HEK293T (cell line): ENCODE data around the gene NOL3.

Experiments used
- ARNT ChIP-seq: fragments of 450-650 bp; IDR thresholded peaks from 2 replicates; pipeline ENCODE4 v1.6.1; 2017; ENCODE audit warnings: mild to moderate bottlenecking
- BHLHE40 ChIP-seq: fragments of 450-650 bp; IDR thresholded peaks from 2 replicates; pipeline ENCODE4 v1.6.1; 2016; ENCODE audit warnings: mild to moderate bottlenecking, moderate library complexity, borderline replicate concordance
- CTBP1 ChIP-seq: fragments of 450-650 bp; IDR thresholded peaks from 2 replicates; pipeline ENCODE4 v1.6.1; 2016; ENCODE audit warnings: borderline replicate concordance
- FOXK2 ChIP-seq: fragments of 450-650 bp; IDR thresholded peaks from 2 replicates; pipeline ENCODE4 v1.6.1; 2016; ENCODE audit warnings: mild to moderate bottlenecking
- FOXM1 ChIP-seq: fragments of 450-650 bp; IDR thresholded peaks from 2 replicates; pipeline ENCODE4 v1.6.1; 2017; ENCODE audit warnings: mild to moderate bottlenecking, borderline replicate concordance
- HDGF ChIP-seq: fragments of 450-650 bp; IDR thresholded peaks from 2 replicates; pipeline ENCODE4 v1.6.1; 2017; ENCODE audit warnings: antibody characterized with exemption, borderline replicate concordance
- L3MBTL2 ChIP-seq: fragments of 450-650 bp; conservative IDR thresholded peaks from 2 replicates; pipeline ENCODE4 v1.6.1; 2016; ENCODE audit warnings: mild to moderate bottlenecking
- NFRKB ChIP-seq: fragments of 450-650 bp; IDR thresholded peaks from 2 replicates; pipeline ENCODE4 v1.6.1; 2016; ENCODE audit warnings: mild to moderate bottlenecking, moderate library complexity
- SP1 ChIP-seq: fragments of 450-650 bp; IDR thresholded peaks from 2 replicates; pipeline ENCODE4 v1.6.1; 2017
- SUZ12 ChIP-seq: fragments of 450-650 bp; IDR thresholded peaks from 2 replicates; pipeline ENCODE4 v1.6.1; 2016; ENCODE audit warnings: mild to moderate bottlenecking
- TARDBP ChIP-seq: fragments of 450-650 bp; IDR thresholded peaks from 2 replicates; pipeline ENCODE4 v1.6.1; 2016
- TF ChIP-seq, protein P1 (sequence below): fragments of 450-650 bp; IDR thresholded peaks from 2 replicates; pipeline ENCODE4 v1.6.1; 2016

- TF ChIP-seq HDGF (no peak), SP1 (no peak), NFRKB (no peak), BHLHE40 (no peak), FOXK2 (no peak), FOXM1 (no peak), SUZ12 (no peak), ARNT (no peak), CTBP1 (no peak), L3MBTL2 (no peak), TARDBP (no peak)
- TF ChIP-seq, protein P1, sequence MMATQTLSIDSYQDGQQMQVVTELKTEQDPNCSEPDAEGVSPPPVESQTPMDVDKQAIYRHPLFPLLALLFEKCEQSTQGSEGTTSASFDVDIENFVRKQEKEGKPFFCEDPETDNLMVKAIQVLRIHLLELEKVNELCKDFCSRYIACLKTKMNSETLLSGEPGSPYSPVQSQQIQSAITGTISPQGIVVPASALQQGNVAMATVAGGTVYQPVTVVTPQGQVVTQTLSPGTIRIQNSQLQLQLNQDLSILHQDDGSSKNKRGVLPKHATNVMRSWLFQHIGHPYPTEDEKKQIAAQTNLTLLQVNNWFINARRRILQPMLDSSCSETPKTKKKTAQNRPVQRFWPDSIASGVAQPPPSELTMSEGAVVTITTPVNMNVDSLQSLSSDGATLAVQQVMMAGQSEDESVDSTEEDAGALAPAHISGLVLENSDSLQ, result no peak
Observed at GRCh38 chr16:67166110-67166547, 4.2 kb upstream of the NOL3 start.
